Heart left ventricle (tissue), 16 donors: ENCODE measurements around the gene SGK2. TPM values are rescaled to one million over a fixed set of nuclear protein-coding genes. Genes with fewer than 3 reads are reported as not detected.
A peak's percentile ranks its signal among the peaks of the same experiment; 100 is the strongest.
"Not testable (repeated sequence)": the region's sequence is repeated elsewhere in the genome, so short reads cannot be mapped to it uniquely, and the experiment has no call there.

Source experiments
- ATAC-seq, 4 donors: fragments of 200-7000 bp; cut with Tn5 transposase; one replicate each; pipeline ENCODE4 v1.9.1; 2020 to 2022; ENCODE audit warnings: moderate library complexity in 4 of 4, mild to moderate bottlenecking in 3 of 4, moderate number of reproducible peaks in 1 of 4
- DNase-seq, 5 donors: peaks; one replicate each; pipeline ENCODE4 v3.0.0-alpha.2; 2020
- H3K27ac ChIP-seq, 12 donors: fragments of 200-600 bp; sonication (generic) in 4 of 12; one replicate each; pipeline versions ENCODE4 v1.5.0 to v1.8.0; 2016 to 2022; ENCODE audit warnings: mild to moderate bottlenecking in 2 of 12
- H3K27me3 ChIP-seq, 9 donors: fragments of 200-600 bp; sonication (generic) in 2 of 9; one replicate each; pipeline versions ENCODE4 v1.5.1 to v1.8.0; 2016 to 2022; ENCODE audit warnings: mild to moderate bottlenecking in 3 of 9
- H3K36me3 ChIP-seq, 9 donors: fragments of 200-600 bp; sonication (generic) in 2 of 9; one replicate each; pipeline versions ENCODE4 v1.5.0 to v1.8.0; 2018 to 2022; ENCODE audit warnings: mild to moderate bottlenecking in 2 of 9
- H3K4me1 ChIP-seq, 12 donors: fragments of 200-600 bp; sonication (generic) in 4 of 12; one replicate each; pipeline versions ENCODE4 v1.5.0 to v1.8.0; 2016 to 2022; ENCODE audit warnings: mild to moderate bottlenecking in 3 of 12
- H3K4me3 ChIP-seq, 12 donors: fragments of 200-600 bp; sonication (generic) in 4 of 12; one replicate each; pipeline versions ENCODE4 v1.5.0 to v1.8.0; 2017 to 2022; ENCODE audit warnings: mild to moderate bottlenecking in 9 of 12, moderate library complexity in 4 of 12
- H3K9me3 ChIP-seq, 12 donors: fragments of 200-600 bp; sonication (generic) in 4 of 12; one replicate each; pipeline versions ENCODE4 v1.5.0 to v1.8.0; 2016 to 2022; ENCODE audit warnings: mild to moderate bottlenecking in 1 of 12
- POLR2A ChIP-seq, 2 donors: fragments of 450-650 bp; IDR thresholded peaks; one replicate each; pipeline ENCODE4 v1.6.1; 2017; ENCODE audit warnings: antibody characterized with exemption in 2 of 2, mild to moderate bottlenecking in 2 of 2, moderate library complexity in 2 of 2
- WGBS, 4 donors: extraction: QIAGEN DNeasy Blood & Tissue Kit in 2 of 4; methylation state at CpG; one replicate each; pipeline versions ENCODE4 v1.1.5 to v1.1.7; 2013 to 2018; 5-methylcytosine and 5-hydroxymethylcytosine counted together
- intact Hi-C, 10 donors: fragments of 100-400 bp; cut with DNase I; formaldehyde crosslinking; loops; one replicate each; pipeline versions ENCODE4 v1.11.1 to v1.14.2; 2022
- polyA plus RNA-seq, 2 donors: library from polyadenylated mRNA; stranded (reverse); fragments of 200-250 nt; gene quantifications; one replicate each; pipeline ENCODE4 v1.2.3, GENCODE V29; 2013
- total RNA-seq, 9 donors: library from RNA; depleted of rRNA in 2 of 9; stranded (reverse); fragments of >200 nt in 2 of 9; fragmentation: NEBNext Ultra II Directional in 3 of 9; extraction: Animal tissue kit (Norgen Biotek cat#: 25700) in 3 of 9; gene quantifications; one replicate each; pipeline versions ENCODE4 v1.1.0 to v1.2.4, GENCODE V29; 2016 to 2023
- TF ChIP-seq, protein P1 (sequence below), 12 donors: fragments of 200-600 bp; sonication (generic) in 4 of 12; IDR thresholded peaks; one replicate each; pipeline versions ENCODE4 v1.5.0 to v1.8.0; 2018 to 2022; ENCODE audit warnings: antibody characterized with exemption in 12 of 12, mild to moderate bottlenecking in 5 of 12
- donor health status: ischemic (EF 13 %, LVEDD 7.1; RV severe dilation, severe dysfunction).
- donor health status: healthy with polysubstance abuse.
- donor health status: DM: no; HTN: yes; CAD: no.
- donor health status: DM: no; HTN: no; CAD: no.
- donor health status: ischemic (EF 25% LVEDD 6.9; RV normal size, moderate dysfunction).
- donor health status: ischemic (EF 25% LVEDD 5.7; RV mildly dilated, moderate dysfunction).
- donor health status: healthy.
- donor health status: DM: yes; HTN: yes; CAD: no.
- donor health status: ischemic (EF 35%, LVEDD 5.7; RV mildly dilated, moderate dysfunction).
- donor health status: nonischemic (EF 11% LVEDD 7.7; RV severe dilation, severe dysfunction).
- donor health status: DM: yes; HTN: yes; CAD: no.
- donor health status: PGD.
- donor health status: ischemic (EF 29% LVEDD 5.4; RV normal size, mild dysfunction).
- donor health status: nonischemic (EF 23%, LVEDD 6.1; RV moderate dilation, normal function).

SGK2 gene
- total and polyA plus RNA-seq, 11 donors: 0.17 to 4.5 (median 0.65) TPM; not detected in 5

DNA sequence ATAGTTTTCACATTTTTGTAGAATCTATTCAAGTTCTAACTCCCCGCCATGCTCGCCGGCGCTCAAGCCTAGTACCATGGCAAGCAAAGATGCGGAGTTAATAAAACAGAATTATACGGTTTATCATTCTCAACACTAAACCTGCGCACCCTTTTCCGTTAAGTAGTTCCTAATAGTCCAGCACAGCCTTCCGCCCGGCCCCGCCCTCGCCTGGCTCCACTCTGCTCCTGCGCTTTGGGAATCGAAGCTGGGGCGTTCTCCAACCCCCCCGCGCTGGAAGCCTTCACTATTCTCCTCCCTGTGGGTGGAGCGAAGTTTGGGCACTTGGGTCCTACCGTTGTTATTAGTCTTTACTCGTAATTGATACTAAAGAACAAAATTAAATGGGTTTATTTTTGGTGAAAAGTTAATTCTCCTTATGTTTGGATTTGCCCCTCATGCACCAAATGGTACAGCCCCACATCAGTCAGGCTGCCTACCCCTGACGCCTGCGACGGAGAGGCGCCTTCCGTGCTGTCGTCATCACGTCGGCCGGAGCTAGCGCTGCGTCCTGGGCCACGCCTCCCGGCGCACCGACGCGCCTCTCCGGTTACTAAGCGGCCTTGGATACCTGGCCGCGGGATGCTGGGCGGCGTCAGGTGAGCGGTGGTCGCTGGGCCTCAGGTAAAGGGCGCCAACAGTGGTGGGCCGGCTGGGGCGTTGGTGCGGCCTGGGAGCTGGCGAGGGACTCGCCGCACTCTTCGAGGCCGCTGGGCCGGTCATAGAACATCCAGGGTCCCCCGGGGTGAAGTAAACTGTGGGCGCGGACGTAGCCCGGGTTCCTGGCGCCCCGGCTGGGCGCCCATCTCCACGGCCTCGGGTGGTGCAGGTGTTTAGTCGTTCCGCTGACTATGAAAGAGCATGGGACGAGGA is 31.8 kb downstream of the SGK2 start, which contains the start of gene IFT52:
Gene IFT52 (plus strand): TSS at position 546 of the 912 bp plus-strand sequence. CDS start 3,762 bp downstream, outside the sequence.
- Histone ChIP-seq H3K4me1 (peaks cover 3 to 22% (median 13%) of the 10 kb centered on the region in 12 donors), H3K4me3 (peak within 1 kb of the TSS; percentile 68 to 99 (median 85)), H3K27ac (peak within 1 kb of the TSS; percentile 66 to 94 (median 88)), H3K27me3 (no peaks in the 10 kb centered on the region), H3K36me3 (peaks cover 0 to 17% (median 12%) of the 10 kb centered on the region in 9 donors), H3K9me3 (no peaks in the 10 kb centered on the region)
- ATAC-seq: peak; percentile 99 to 100 (median 100)
- TF ChIP-seq, protein P1, sequence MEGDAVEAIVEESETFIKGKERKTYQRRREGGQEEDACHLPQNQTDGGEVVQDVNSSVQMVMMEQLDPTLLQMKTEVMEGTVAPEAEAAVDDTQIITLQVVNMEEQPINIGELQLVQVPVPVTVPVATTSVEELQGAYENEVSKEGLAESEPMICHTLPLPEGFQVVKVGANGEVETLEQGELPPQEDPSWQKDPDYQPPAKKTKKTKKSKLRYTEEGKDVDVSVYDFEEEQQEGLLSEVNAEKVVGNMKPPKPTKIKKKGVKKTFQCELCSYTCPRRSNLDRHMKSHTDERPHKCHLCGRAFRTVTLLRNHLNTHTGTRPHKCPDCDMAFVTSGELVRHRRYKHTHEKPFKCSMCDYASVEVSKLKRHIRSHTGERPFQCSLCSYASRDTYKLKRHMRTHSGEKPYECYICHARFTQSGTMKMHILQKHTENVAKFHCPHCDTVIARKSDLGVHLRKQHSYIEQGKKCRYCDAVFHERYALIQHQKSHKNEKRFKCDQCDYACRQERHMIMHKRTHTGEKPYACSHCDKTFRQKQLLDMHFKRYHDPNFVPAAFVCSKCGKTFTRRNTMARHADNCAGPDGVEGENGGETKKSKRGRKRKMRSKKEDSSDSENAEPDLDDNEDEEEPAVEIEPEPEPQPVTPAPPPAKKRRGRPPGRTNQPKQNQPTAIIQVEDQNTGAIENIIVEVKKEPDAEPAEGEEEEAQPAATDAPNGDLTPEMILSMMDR (IDR thresholded peaks at IDR 0.05): no peak
- peak in 1 of 2 donors; percentile 49 for TF ChIP-seq POLR2A (IDR thresholded peaks at IDR 0.05)
- DNase-seq: peak; percentile 95
- WGBS, 4 donors: 0 to 1% (median 1%) methylated on average over 44 to 68 of the region's 68 CpGs
- intact Hi-C loops: loop anchor here in 3 of 10 donors (2.0 to 10.0 kb wide), 4 partner anchors 53 to 136 kb away; partner anchors contain the start of gene SRSF6 (in 3 of the 3)

DNA sequence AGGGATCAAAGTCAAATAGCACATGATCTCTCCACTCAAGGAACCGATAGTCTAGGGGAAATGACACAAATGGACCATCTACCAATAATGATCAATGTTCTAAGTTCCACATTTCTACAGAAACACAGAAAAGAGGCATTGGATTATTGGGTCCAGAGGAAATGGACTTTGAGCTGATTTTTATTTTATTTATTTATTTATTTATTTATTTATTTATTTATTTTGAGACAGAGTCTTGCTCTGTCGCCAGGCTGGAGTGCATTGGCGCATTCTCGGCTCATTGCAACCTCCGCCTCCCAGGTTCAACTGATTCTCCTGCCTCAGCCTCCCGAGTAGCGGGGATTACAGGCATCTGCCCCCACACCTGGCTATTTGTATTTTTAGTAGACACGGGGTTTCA is 43.1 kb downstream of the SGK2 start:
- H3K9me3 ChIP-seq, H3K4me1 ChIP-seq, intact Hi-C loops, DNase-seq, H3K27ac ChIP-seq, ATAC-seq, H3K4me3 ChIP-seq, H3K27me3 ChIP-seq: not testable (repeated sequence)
- peaks cover 0 to 77% (median 60%) of the 10 kb centered on the region in 9 donors for H3K36me3 ChIP-seq
- 86 to 90% (median 89%) methylated on average over 8 of the region's 8 CpGs for WGBS, 4 donors

- no peak for DNase-seq
- Histone ChIP-seq H3K4me3 (no peak overlapping the region), H3K4me1 (no peaks in the 10 kb centered on the region), H3K36me3 (peaks cover 0 to 65% (median 51%) of the 10 kb centered on the region in 9 donors), H3K27me3 (no peaks in the 10 kb centered on the region), H3K9me3 (no peaks in the 10 kb centered on the region), H3K27ac (no peak overlapping the region)
- TF ChIP-seq, protein P1 (IDR thresholded peaks at IDR 0.05): no peak
- TF ChIP-seq POLR2A (IDR thresholded peaks at IDR 0.05): no peak
- ATAC-seq: no peak
- 65 to 86% (median 81%) methylated on average over 1 of the region's 1 CpG for WGBS, 4 donors
- intact Hi-C loops: no loop called here
These were observed 44.3 kb downstream of the SGK2 start for GRCh38 chr20:43603124-43603523.

DNA sequence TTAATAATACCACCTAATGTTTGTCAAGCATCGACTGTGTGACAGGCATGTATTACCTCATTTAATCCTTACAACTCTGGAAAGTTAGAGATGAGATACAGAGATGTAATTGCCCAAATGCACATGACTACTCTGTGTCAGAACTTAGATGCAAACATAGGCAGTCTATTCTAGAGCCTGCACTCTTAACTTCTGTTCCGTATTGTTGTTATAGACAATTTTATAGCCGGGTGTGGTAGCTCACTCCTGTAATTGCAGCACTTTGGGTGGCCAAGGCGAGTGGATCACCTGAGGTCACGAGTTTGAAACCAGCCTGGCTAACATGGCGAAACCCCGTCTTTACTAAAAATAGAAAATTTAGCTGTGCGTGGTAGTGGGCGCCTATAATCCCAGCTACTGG is 46.9 kb downstream of the SGK2 start:
- Histone ChIP-seq H3K36me3 (peaks cover 0 to 53% (median 33%) of the 10 kb centered on the region in 9 donors), H3K9me3 (no peaks in the 10 kb centered on the region), H3K4me3 (no peak overlapping the region), H3K4me1 (no peaks in the 10 kb centered on the region), H3K27ac (no peak overlapping the region), H3K27me3 (no peaks in the 10 kb centered on the region)
- intact Hi-C loops: no loop called here
- no peak for ATAC-seq
- WGBS, 4 donors: 93 to 98% (median 96%) methylated on average over 9 of the region's 9 CpGs
- TF ChIP-seq POLR2A (IDR thresholded peaks at IDR 0.05): no peak
- no peak for DNase-seq

- H3K4me1 ChIP-seq, intact Hi-C loops, ATAC-seq, DNase-seq, H3K9me3 ChIP-seq, H3K4me3 ChIP-seq, H3K27me3 ChIP-seq, H3K27ac ChIP-seq: not testable (repeated sequence)
- 96 to 100% (median 97%) methylated on average over 16 to 30 of the region's 30 CpGs for WGBS, 4 donors
- peaks cover 0 to 68% (median 42%) of the 10 kb centered on the region in 9 donors for H3K36me3 ChIP-seq
These were observed 48.5 kb downstream of the SGK2 start for GRCh38 chr20:43607278-43607677.
